GM21526 (cell line): ENCODE results near the gene SPTBN5.

ENCODE experiments used
- ATAC-seq: cut with Tn5 transposase; IDR thresholded peaks from one replicate; pipeline ENCODE4 v1.9.1; 2021; ENCODE audit warnings: moderate library complexity; ENCODE audit not compliant: unreplicated experiment, low FRiP score

The SPTBN5 gene

DNA sequence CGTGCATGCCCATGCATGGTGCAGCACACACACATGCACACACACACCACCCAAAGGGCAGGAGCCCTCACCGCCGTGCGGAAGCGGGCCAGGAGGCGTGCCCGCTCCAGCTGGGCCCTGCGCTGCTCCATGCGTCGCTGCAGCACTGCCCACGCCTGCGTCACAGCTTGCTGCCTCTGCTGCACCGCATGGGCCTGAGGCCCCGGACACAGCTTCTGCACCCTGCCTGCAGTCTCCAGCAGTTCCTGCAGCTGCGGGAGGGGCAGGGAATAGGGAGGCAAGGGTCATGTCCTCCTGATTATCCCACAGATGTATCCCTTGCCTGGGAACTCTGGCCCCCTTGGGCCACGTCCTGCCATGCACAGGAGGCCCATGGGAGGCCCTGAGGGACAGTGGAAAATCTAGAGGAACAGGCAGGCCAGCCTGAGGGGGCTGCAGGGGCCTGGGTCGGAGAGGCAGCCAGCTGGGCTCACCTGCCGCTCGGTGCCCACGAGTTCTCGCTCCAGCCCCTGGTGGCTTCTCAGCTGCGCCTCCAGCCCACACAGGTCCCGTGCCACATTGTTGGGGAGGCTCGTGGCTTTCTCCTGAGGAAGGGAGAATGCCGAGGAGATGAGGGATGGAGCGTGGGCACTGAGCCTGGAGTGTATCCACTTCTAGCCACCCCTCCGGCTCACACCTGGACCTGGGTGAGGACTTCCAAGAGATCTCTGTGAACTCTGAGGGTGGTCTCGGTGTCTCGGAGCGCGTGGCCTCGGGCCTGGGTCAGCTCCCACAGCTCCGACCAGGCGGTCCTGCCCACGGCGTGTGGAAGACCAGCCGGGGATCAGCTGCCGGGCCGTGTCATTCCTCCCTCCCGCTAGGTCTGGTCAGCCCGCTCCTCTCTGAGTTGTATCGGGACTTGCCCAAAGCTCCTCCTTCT is 23.8 kb downstream of the SPTBN5 start:
- ATAC-seq, result no peak

DNA sequence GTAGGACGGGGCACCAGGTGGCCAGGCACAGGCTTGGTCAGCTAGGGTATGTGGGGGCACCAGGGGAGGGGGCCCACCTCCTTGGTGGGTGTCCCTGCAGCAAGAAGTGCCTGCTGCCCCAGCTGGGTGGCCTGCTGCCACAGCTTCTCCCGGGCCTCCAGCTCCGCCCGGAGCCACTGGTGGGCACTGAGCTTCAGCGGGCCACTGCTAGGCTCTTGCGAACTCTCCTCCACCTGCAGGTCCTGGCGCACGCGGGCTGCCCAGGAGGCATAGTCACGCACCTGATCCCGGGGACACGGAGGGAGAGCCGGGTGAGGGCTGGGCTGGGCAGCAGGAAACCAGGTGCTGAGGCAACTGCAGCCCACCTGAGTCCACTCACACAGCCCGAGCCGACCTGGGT is 25.5 kb downstream of the SPTBN5 start:
- ATAC-seq, result no peak

DNA sequence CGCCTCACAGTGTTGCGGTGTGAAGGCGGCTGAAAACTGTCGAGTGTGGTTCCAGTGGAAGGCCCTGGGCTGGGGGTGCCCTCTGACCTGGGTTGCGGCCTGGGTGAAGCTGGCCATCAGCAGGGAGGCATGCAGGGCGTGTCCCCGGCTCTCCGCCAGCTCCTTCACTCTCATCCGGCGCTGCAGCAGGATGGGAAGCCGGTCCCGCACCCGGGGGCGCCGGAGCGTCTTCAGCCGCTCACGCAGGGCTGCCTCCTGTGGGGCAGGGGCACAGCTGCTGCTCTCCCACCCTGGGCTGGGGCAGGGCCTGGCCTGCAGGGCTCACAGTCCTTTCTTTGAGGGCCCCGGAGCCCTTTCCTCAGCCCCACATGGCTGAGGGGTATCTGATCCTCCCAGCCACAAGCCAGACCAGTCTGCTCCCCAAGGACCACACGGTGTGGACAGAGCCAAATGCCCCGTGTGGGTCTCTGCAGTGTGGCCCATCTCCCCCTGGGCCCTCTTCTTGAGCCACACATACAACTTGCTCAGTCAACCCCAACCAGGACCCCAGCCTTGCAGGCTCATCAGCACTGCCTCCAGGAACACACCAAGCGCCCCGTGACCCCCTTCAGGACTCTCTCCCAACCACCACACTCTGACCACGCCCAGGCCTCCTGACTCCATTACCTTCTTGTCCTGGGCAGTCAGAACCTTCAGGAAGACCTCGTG is 26.8 kb downstream of the SPTBN5 start:
- no peak for ATAC-seq

GRCh38 chr15:41866263-41866703 is 27.6 kb downstream of the SPTBN5 start:
- ATAC-seq, result no peak

GRCh38 chr15:41865490-41866055 is 28.3 kb downstream of the SPTBN5 start:
- ATAC-seq, result no peak

GRCh38 chr15:41862515-41863116 is 31.2 kb downstream of the SPTBN5 start:
- no peak for ATAC-seq

GRCh38 chr15:41861736-41862356 is 32.0 kb downstream of the SPTBN5 start:
- ATAC-seq, result no peak

GRCh38 chr15:41860049-41860828 is 33.6 kb downstream of the SPTBN5 start:
- ATAC-seq, result no peak

DNA sequence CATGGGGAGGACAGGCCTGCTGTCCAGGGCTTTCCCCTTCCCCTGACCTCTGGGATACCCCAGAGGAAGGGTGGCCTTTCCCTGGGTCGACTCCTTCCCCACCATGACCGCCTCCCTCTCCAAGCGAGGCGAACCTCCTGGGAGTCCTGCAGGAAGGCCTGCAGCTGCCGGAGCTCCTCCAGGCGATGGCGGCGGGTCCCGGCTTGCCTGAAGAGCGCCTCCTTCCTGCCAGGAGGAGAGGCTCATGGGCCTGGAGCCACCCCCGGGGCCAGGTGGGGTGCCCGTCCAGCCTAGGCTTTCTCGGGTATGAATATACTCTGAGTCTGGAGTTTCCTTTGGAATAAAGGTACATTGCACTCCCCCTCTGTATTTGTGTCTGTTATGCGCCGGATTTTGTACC is 35.1 kb downstream of the SPTBN5 start:
- ATAC-seq, result no peak

DNA sequence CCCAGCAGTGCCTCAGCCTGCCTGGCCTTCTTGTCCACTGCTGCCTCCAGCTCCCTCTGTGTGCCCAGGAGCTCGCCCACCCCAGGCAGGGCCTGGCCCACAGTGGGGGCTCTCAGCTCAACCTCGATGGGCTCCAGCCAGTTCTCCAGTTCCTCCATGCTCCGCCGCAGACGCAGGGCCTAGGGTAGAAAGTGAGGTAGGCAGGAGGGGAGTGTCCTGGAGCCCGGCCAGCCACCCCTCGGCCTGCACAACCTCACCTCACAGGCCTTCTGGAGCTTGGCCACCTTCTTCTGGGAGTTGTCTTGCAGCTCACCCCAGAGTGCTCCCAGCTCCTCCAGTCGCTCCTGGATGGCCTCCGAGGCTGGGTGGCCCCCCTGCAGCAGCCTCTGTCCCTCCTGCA is 36.5 kb downstream of the SPTBN5 start:
- ATAC-seq, result no peak

DNA sequence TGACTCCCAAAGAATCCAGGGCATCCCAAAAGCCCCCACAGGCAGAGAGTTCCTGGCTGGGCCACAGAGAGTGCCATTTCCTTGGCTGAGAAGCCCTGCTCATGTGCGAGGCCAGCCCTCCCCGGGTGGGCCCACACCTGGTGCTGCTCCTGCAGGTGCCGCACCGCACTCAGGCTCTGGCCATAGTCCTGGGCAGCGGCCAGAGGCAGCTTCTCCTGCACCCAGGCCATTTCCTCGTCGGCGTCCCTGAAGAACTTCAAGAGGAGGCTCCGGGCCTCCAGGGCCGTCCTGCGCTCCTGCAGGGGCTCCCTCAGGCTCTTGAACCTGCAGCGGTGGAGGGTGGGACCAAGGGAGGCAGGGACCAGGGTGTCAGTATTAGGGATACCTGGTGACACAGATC is 37.1 kb downstream of the SPTBN5 start:
- ATAC-seq, result no peak

DNA sequence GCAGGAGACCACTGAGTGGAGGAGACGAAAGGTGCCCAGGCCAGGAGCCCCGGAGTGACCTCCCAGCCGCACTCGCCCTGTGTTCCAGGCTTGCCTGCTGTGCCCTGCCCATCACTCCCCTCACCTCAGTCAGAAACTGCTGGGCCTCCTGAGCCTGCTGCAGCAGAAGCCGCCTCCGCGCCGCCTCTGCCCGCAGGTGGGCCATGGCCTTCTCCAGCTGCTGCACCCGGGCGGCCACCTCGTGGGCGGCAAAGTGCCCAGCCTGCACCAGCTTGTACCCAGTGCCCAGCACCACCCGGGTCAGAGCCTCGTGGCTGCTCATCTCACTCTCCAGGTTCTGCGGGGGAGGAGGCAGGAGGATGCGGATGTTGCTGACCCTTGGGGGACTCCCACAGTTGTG is 37.6 kb downstream of the SPTBN5 start:
- no peak for ATAC-seq

DNA sequence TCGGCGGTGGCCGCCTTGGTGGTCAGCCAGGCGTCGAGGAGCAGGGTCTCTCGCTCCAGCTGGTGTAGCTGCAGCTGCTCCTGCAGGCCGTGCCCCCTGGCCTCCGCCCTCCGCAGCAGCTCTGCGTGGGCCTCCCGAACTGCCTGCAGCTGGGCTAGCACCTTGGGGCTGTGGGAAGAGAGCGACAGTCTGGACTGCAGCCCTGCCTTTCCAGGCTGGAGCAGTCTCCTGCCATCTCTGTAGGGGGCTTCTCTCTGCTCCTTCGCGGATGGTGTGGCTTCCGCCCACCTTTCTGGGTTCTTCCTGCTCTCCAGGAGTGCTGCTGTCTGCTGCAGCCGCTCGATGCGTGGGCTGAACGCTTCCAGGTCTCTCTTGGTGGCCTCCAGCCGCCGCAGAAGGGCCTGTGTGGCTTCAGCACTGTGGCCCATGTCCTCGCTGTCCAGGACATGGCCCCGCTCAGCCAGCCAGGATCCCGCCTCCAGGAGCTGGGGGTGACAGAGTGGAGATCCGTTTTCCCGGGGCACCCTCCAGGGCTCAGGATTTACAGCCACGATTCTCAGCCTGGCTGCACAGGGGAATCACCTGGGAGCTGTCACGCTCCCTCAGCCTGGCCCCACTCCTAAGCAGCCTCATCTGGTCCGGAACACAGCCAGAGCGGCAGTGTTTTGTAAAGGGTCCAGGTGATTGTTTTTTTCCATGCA is 38.4 kb downstream of the SPTBN5 start:
- ATAC-seq, result no peak

- no peak for ATAC-seq
Observed at GRCh38 chr15:41854443-41854842, 39.4 kb downstream of the SPTBN5 start.

- ATAC-seq, result no peak
Observed at GRCh38 chr15:41853831-41854230, 40.0 kb downstream of the SPTBN5 start.

- ATAC-seq, result no peak
Observed at GRCh38 chr15:41852736-41853590, 40.9 kb downstream of the SPTBN5 start.

DNA sequence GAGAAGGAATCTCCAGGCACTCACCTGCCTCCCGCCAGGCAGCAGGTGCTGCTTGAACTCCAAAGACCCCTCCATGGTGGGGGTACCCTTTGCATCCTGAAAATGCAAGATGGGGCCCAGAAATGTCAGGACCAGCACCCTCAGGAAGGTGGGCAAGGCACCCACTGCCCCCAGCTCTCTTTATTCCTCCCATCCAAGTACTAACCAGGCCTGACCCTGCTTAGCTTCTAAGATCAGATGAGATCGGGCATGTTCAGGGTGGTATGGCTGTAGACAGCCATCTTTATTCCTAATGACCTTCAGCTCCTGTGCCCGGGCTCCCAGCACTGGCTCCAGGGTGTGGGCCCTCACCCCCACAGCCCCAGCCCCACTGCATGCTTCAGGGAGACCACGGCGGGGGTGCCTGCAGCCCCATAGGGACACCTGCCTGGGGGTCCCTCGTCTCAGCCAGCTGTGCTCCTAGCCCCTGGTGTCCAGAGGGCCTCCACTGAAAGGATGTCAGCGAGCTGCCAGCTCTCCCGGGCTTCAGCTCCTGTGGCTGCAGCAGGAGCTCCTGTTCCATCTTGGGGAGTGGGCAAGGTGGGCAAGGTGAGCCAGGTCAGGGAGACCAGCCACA is 42.0 kb downstream of the SPTBN5 start:
- no peak for ATAC-seq

DNA sequence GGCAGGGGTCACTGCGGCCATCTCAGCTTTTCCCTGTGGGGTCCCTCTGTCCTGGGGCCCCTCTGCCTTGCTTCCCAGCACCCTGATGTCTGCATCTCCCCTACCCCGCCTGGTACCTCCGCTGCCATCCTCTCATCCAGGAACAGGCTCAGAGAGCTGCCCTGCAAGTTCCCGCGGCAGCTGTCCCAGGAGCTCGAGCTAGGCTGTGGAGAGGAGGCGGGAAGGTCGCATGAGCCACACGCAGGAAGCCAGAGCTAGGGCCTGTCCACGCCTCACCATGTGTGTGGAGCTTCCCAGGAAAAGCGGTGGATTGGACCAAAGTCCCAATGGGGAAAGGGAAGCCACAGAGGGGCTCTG is 42.7 kb downstream of the SPTBN5 start:
- no peak for ATAC-seq
